MM.1S (cell line): ENCODE measurements around the gene ATP6V1G2.
"Not testable (repeated sequence)": the region's sequence is repeated elsewhere in the genome, so short reads cannot be mapped to it uniquely, and the experiment has no call there.

Experiments used
- DNase-seq: peaks from one replicate; pipeline ENCODE4 v3.0.0-alpha.2; 2015
- H2AFZ ChIP-seq: fragments of 300-600 bp; sonication (generic); 2 replicates; pipeline ENCODE4 v1.6.0; 2016; ENCODE audit warnings: antibody characterized with exemption, low read length
- H3F3A ChIP-seq: fragments of 300-600 bp; sonication (generic); 2 replicates; pipeline ENCODE4 v1.6.1; 2016; ENCODE audit warnings: mild to moderate bottlenecking, antibody characterized with exemption, low read length, moderate library complexity, mixed read lengths; ENCODE audit not compliant: insufficient read depth
- H3K27ac ChIP-seq: fragments of 300-600 bp; sonication (generic); 2 replicates; pipeline ENCODE4 v1.5.1; 2016; ENCODE audit warnings: mild to moderate bottlenecking, low read length
- H3K27me3 ChIP-seq: fragments of 300-600 bp; sonication (generic); replicated peaks from 2 replicates; pipeline ENCODE4 v1.6.0; 2016; ENCODE audit warnings: low read length; ENCODE audit not compliant: insufficient read depth
- H3K36me3 ChIP-seq: fragments of 300-600 bp; sonication (generic); replicated peaks from 2 replicates; pipeline ENCODE4 v1.6.1; 2016; ENCODE audit warnings: mild to moderate bottlenecking, low read length, mixed read lengths; ENCODE audit not compliant: insufficient read depth
- H3K4me1 ChIP-seq: fragments of 300-600 bp; sonication (generic); 2 replicates; pipeline ENCODE4 v1.6.1; 2016; ENCODE audit warnings: low read length, mixed read lengths
- H3K4me2 ChIP-seq: fragments of 300-600 bp; sonication (generic); 2 replicates; pipeline ENCODE4 v1.6.0; 2016; ENCODE audit warnings: low read depth, low read length
- H3K4me3 ChIP-seq: fragments of 300-600 bp; sonication (generic); 2 replicates; pipeline ENCODE4 v1.5.1; 2016; ENCODE audit warnings: low read length, mixed read lengths
- H3K79me2 ChIP-seq: fragments of 300-600 bp; sonication (generic); 2 replicates; pipeline ENCODE4 v1.6.1; 2016; ENCODE audit warnings: mixed run types, low read length, mixed read lengths
- H3K9ac ChIP-seq: fragments of 300-600 bp; sonication (generic); 2 replicates; pipeline ENCODE4 v1.6.1; 2016; ENCODE audit warnings: low read length, mixed read lengths
- H3K9me2 ChIP-seq: fragments of 300-600 bp; sonication (generic); replicated peaks from 2 replicates; pipeline ENCODE4 v1.6.1; 2016; ENCODE audit warnings: mild to moderate bottlenecking, low read length, mixed read lengths; ENCODE audit not compliant: insufficient read depth
- H3K9me3 ChIP-seq: fragments of 300-600 bp; sonication (generic); replicated peaks from 2 replicates; pipeline ENCODE4 v1.6.1; 2016; ENCODE audit warnings: mild to moderate bottlenecking, low read length, mixed read lengths; ENCODE audit not compliant: insufficient read depth
- H4K20me1 ChIP-seq: fragments of 300-600 bp; sonication (generic); 2 replicates; pipeline ENCODE4 v1.6.1; 2016; ENCODE audit warnings: mild to moderate bottlenecking, low read length, moderate library complexity, mixed read lengths; ENCODE audit not compliant: insufficient read depth
- CTCF ChIP-seq: fragments of 300-600 bp; sonication (generic); IDR thresholded peaks from 2 replicates; pipeline ENCODE4 v1.5.1; 2016; ENCODE audit warnings: antibody characterized with exemption, low read length, mixed read lengths
- EZH2 ChIP-seq: fragments of 300-600 bp; sonication (generic); optimal IDR thresholded peaks from 2 replicates; pipeline ENCODE3; 2017; ENCODE audit warnings: low read depth, mild to moderate bottlenecking, antibody characterized with exemption, low read length, mixed read lengths
- EZH2phosphoT487 ChIP-seq: fragments of 300-600 bp; sonication (generic); IDR thresholded peaks from 2 replicates; pipeline ENCODE4 v1.6.1; 2018; ENCODE audit warnings: antibody characterized with exemption, low read length

The ATP6V1G2 gene

GRCh38 chr6:31546339-31546957 lies at the start of gene ATP6V1G2:
Gene ATP6V1G2 (minus strand): TSS chr6:31546608. CDS start chr6:31546559, 49 bp downstream.
- Histone ChIP-seq H3K4me3 (peak within 1 kb of the TSS; percentile 57), H2AFZ (peak within 1 kb of the TSS; percentile 42), H3K4me1 (peaks cover 9% of the 10 kb centered on the region), H3F3A (peaks cover 16% of the 10 kb centered on the region), H3K27me3 (no peaks in the 10 kb centered on the region), H3K79me2 (peaks cover 22% of the 10 kb centered on the region), H3K27ac (peak within 1 kb of the TSS; percentile 36; the same call in 1 of the 2 replicates), H3K9me3 (no peaks in the 10 kb centered on the region), H3K9ac (peak within 1 kb of the TSS; percentile 89), H3K36me3 (no peaks in the 10 kb centered on the region), H4K20me1 (no peaks in the 10 kb centered on the region), H3K4me2 (peak within 1 kb of the TSS; percentile 67), H3K9me2 (no peaks in the 10 kb centered on the region)
- TF ChIP-seq EZH2 (no peak), EZH2phosphoT487 (no peak), CTCF (peak; percentile 98)
- peak; percentile 85 for DNase-seq

- Histone ChIP-seq H3F3A (no peaks in the 10 kb centered on the region), H3K4me3 (no peak overlapping the region), H3K4me2 (no peak overlapping the region), H3K79me2 (no peaks in the 10 kb centered on the region), H4K20me1 (no peaks in the 10 kb centered on the region), H3K9me3 (no peaks in the 10 kb centered on the region), H3K27ac (no peak overlapping the region), H2AFZ (no peak overlapping the region), H3K9me2 (no peaks in the 10 kb centered on the region), H3K9ac (no peak overlapping the region), H3K4me1 (no peaks in the 10 kb centered on the region), H3K27me3 (peaks cover 28% of the 10 kb centered on the region), H3K36me3 (no peaks in the 10 kb centered on the region)
- no peak for DNase-seq
- TF ChIP-seq EZH2 (no peak), CTCF (no peak), EZH2phosphoT487 (no peak)
These were observed 46.0 kb upstream of the ATP6V1G2 start for GRCh38 chr6:31592396-31592771.

- H3K36me3 ChIP-seq, DNase-seq, H3K4me2 ChIP-seq, H3K79me2 ChIP-seq, H3K9ac ChIP-seq, H2AFZ ChIP-seq, H3K9me3 ChIP-seq, H3K9me2 ChIP-seq, H3K4me1 ChIP-seq, H4K20me1 ChIP-seq, H3K4me3 ChIP-seq, H3F3A ChIP-seq, H3K27ac ChIP-seq: not testable (repeated sequence)
- H3K27me3 ChIP-seq: peaks cover 45% of the 10 kb centered on the region
These were observed 44.3 kb upstream of the ATP6V1G2 start for GRCh38 chr6:31590691-31591090.

- H3K36me3 ChIP-seq: no peaks in the 10 kb centered on the region
- no peaks in the 10 kb centered on the region for H4K20me1 ChIP-seq
- no peaks in the 10 kb centered on the region for H3K4me1 ChIP-seq
- no peak overlapping the region for H3K9ac ChIP-seq
- TF ChIP-seq EZH2 (no peak), CTCF (no peak), EZH2phosphoT487 (no peak)
- H3K9me2 ChIP-seq: no peaks in the 10 kb centered on the region
- peaks cover 47% of the 10 kb centered on the region for H3K27me3 ChIP-seq
- H3K4me2 ChIP-seq: no peak overlapping the region
- H3K9me3 ChIP-seq: no peaks in the 10 kb centered on the region
- H2AFZ ChIP-seq: no peak overlapping the region
- no peak for DNase-seq
- no peaks in the 10 kb centered on the region for H3K79me2 ChIP-seq
- no peak overlapping the region for H3K27ac ChIP-seq
- H3F3A ChIP-seq: no peaks in the 10 kb centered on the region
- H3K4me3 ChIP-seq: no peak overlapping the region
These were observed 42.7 kb upstream of the ATP6V1G2 start for GRCh38 chr6:31588871-31589650.
